CD14-positive monocyte (primary cell): ENCODE results near the gene AATK. TPM values are rescaled to one million over a fixed set of nuclear protein-coding genes. Genes with fewer than 3 reads are reported as not detected.
A peak's percentile ranks its signal among the peaks of the same experiment; 100 is the strongest.

Source experiments
- DNase-seq, 3 donors: peaks; one replicate each; pipeline ENCODE4 v3.0.0-alpha.2; 2011 to 2022
- H2AFZ ChIP-seq: 2 replicates; pipeline ENCODE4 v1.6.0; 2012; ENCODE audit warnings: mild to moderate bottlenecking, low read depth, low read length, inconsistent platforms; ENCODE audit not compliant: insufficient read depth, poor library complexity, severe bottlenecking
- H3K27ac ChIP-seq, 2 donors: 1 replicate in 1 of 2; 2 replicates in 1 of 2; pipeline ENCODE4 v1.5.1; 2012 to 2013; ENCODE audit warnings: low read length in 2 of 2, control low read depth in 1 of 2, inconsistent platforms in 1 of 2, low read depth in 1 of 2, mild to moderate bottlenecking in 1 of 2
- H3K27me3 ChIP-seq, 2 donors: one replicate each; pipeline versions ENCODE4 v1.6.0 to v1.6.1; 2011 to 2013; ENCODE audit warnings: low read length in 2 of 2; ENCODE audit not compliant: control insufficient read depth in 2 of 2, insufficient read depth in 2 of 2
- H3K36me3 ChIP-seq, 2 donors: replicated peaks in 1 of 2; 1 replicate in 1 of 2; 2 replicates in 1 of 2; pipeline versions ENCODE4 v1.5.1 to v1.6.1; 2012 to 2013; ENCODE audit warnings: low read length in 2 of 2, control low read depth in 1 of 2, inconsistent platforms in 1 of 2, mild to moderate bottlenecking in 1 of 2; ENCODE audit not compliant: insufficient read depth in 2 of 2, control insufficient read depth in 1 of 2
- H3K4me1 ChIP-seq, 2 donors: 1 replicate in 1 of 2; 2 replicates in 1 of 2; pipeline versions ENCODE4 v1.5.1 to v1.6.1; 2012 to 2013; ENCODE audit warnings: low read length in 2 of 2, control low read depth in 1 of 2, inconsistent platforms in 1 of 2, mild to moderate bottlenecking in 1 of 2, moderate library complexity in 1 of 2; ENCODE audit not compliant: insufficient read depth in 2 of 2, control insufficient read depth in 1 of 2
- H3K4me2 ChIP-seq: replicated peaks from 2 replicates; pipeline ENCODE3; 2012; ENCODE audit warnings: low read length, moderate library complexity, mild to moderate bottlenecking; ENCODE audit not compliant: poor library complexity, severe bottlenecking; ENCODE audit errors: extremely low read depth
- H3K4me3 ChIP-seq, 3 experiments: fragments of 200-600 bp in 1 of 3; sonication (generic) in 1 of 3; replicated peaks in 1 of 3; 1 replicate in 2 of 3; 2 replicates in 1 of 3; pipeline ENCODE4 v1.5.1; 2011 to 2013; ENCODE audit warnings: low read length in 3 of 3, mild to moderate bottlenecking in 3 of 3, control low read depth in 2 of 3, low read depth in 2 of 3, inconsistent platforms in 1 of 3, moderate library complexity in 1 of 3
- H3K79me2 ChIP-seq: 2 replicates; pipeline ENCODE4 v1.6.0; 2012; ENCODE audit warnings: mild to moderate bottlenecking, control low read depth, inconsistent platforms, low read length, moderate library complexity; ENCODE audit not compliant: insufficient read depth
- H3K9ac ChIP-seq: 2 replicates; pipeline ENCODE4 v1.6.0; 2017; ENCODE audit warnings: low read length, mild to moderate bottlenecking; ENCODE audit not compliant: insufficient read depth, poor library complexity, severe bottlenecking
- H3K9me3 ChIP-seq, 2 donors: replicated peaks in 1 of 2; 1 replicate in 1 of 2; 2 replicates in 1 of 2; pipeline versions ENCODE4 v1.5.1 to v1.6.1; 2012 to 2013; ENCODE audit warnings: low read length in 2 of 2, control low read depth in 1 of 2; ENCODE audit not compliant: control insufficient read depth in 1 of 2, insufficient read depth in 1 of 2
- H4K20me1 ChIP-seq: 2 replicates; pipeline ENCODE4 v1.6.0; 2012; ENCODE audit warnings: mild to moderate bottlenecking, low read length, control low read depth, moderate library complexity; ENCODE audit not compliant: insufficient read depth
- H3K27ac Mint-ChIP-seq, 7 donors: one replicate each; pipeline ENCODE4 v1.8.0; 2020; ENCODE audit warnings: mild to moderate bottlenecking in 7 of 7, mixed read lengths in 7 of 7, moderate library complexity in 6 of 7, inconsistent platforms in 2 of 7
- H3K27me3 Mint-ChIP-seq, 3 donors: one replicate each; pipeline ENCODE4 v1.8.0; 2021 to 2022; ENCODE audit warnings: low read depth in 3 of 3, mild to moderate bottlenecking in 3 of 3, mixed read lengths in 3 of 3, moderate library complexity in 3 of 3, inconsistent platforms in 1 of 3
- H3K36me3 Mint-ChIP-seq, 2 donors: one replicate each; pipeline ENCODE4 v1.8.0; 2020; ENCODE audit warnings: mixed read lengths in 2 of 2, inconsistent platforms in 1 of 2, mild to moderate bottlenecking in 1 of 2
- H3K4me1 Mint-ChIP-seq: one replicate; pipeline ENCODE4 v1.8.0; 2020; ENCODE audit warnings: mild to moderate bottlenecking, mixed read lengths
- H3K4me3 Mint-ChIP-seq, 2 donors: one replicate each; pipeline ENCODE4 v1.8.0; 2020; ENCODE audit warnings: mild to moderate bottlenecking in 2 of 2, mixed read lengths in 2 of 2, moderate library complexity in 1 of 2
- H3K9me3 Mint-ChIP-seq, 7 donors: one replicate each; pipeline ENCODE4 v1.8.0; 2020 to 2022; ENCODE audit warnings: mixed read lengths in 7 of 7, mild to moderate bottlenecking in 6 of 7, moderate library complexity in 6 of 7, inconsistent platforms in 2 of 7
- WGBS: methylation state at CpG from one replicate; pipeline ENCODE4 v1.1.5; 2013; ENCODE audit warnings: missing lambda C conversion rate; ENCODE audit not compliant: insufficient coverage; 5-methylcytosine and 5-hydroxymethylcytosine counted together
- intact Hi-C, 2 donors: fragments of 100-400 bp; cut with micrococcal nuclease; formaldehyde crosslinking; loops; one replicate each; pipeline versions ENCODE4 v1.15.0 to v1.15.1; 2023
- polyA plus RNA-seq, 3 donors: library from polyadenylated mRNA; depleted of rRNA in 1 of 3; unstranded in 2 of 3; stranded (reverse) in 1 of 3; fragments of 300-500 nt in 2 of 3; fragments of >200 nt in 1 of 3; fragmentation: Illumina TruSeq in 2 of 3; gene quantifications; 1 replicate in 2 of 3; 2 replicates in 1 of 3; pipeline ENCODE4 v1.2.3, GENCODE V29; 2012 to 2021
- TF ChIP-seq, protein P1 (sequence below): fragments of 200-600 bp; IDR thresholded peaks from one replicate; pipeline ENCODE4 v1.8.0; 2022; ENCODE audit warnings: antibody characterized with exemption, mild to moderate bottlenecking

AATK gene
- polyA plus RNA-seq, 3 donors = 0.93 to 15.3 (median 2.0) TPM

GRCh38 chr17:81101614-81102306 is 64.3 kb downstream of the AATK start:
- WGBS = 41% methylated on average over 33 of the region's 33 CpGs
- Histone ChIP-seq H3K79me2 (no peaks in the 10 kb centered on the region), H3K4me1 (peaks cover 16 to 21% of the 10 kb centered on the region in 2 donors), H3K36me3 (peaks cover 0 to 6% of the 10 kb centered on the region in 2 donors), H3K4me2 (no peak overlapping the region), H3K27me3 (no peaks in the 10 kb centered on the region), H3K9ac (no peak overlapping the region), H3K9me3 (no peaks in the 10 kb centered on the region), H4K20me1 (peaks cover 10% of the 10 kb centered on the region), H2AFZ (no peak overlapping the region), H3K27ac (no peak overlapping the region), H3K4me3 (no peak overlapping the region)
- DNase-seq = peak; percentile 83 to 89 (median 85)
- H3K36me3 Mint-ChIP-seq = peaks cover 0 to 3% of the 10 kb centered on the region in 2 donors
- peaks cover 10% of the 10 kb centered on the region for H3K4me1 Mint-ChIP-seq
- TF ChIP-seq, protein P1, sequence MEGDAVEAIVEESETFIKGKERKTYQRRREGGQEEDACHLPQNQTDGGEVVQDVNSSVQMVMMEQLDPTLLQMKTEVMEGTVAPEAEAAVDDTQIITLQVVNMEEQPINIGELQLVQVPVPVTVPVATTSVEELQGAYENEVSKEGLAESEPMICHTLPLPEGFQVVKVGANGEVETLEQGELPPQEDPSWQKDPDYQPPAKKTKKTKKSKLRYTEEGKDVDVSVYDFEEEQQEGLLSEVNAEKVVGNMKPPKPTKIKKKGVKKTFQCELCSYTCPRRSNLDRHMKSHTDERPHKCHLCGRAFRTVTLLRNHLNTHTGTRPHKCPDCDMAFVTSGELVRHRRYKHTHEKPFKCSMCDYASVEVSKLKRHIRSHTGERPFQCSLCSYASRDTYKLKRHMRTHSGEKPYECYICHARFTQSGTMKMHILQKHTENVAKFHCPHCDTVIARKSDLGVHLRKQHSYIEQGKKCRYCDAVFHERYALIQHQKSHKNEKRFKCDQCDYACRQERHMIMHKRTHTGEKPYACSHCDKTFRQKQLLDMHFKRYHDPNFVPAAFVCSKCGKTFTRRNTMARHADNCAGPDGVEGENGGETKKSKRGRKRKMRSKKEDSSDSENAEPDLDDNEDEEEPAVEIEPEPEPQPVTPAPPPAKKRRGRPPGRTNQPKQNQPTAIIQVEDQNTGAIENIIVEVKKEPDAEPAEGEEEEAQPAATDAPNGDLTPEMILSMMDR = peak; percentile 100
- H3K4me3 Mint-ChIP-seq = no peak overlapping the region
- intact Hi-C loops = loop anchor here (2.0 to 10.0 kb wide), 4 partner anchors 77 to 677 kb away; no protein-coding TSS in a partner anchor
- peaks cover under 1 to 5% (median 3%) of the 10 kb centered on the region in 3 donors for H3K27me3 Mint-ChIP-seq
- no peak overlapping the region for H3K27ac Mint-ChIP-seq
- no peaks in the 10 kb centered on the region for H3K9me3 Mint-ChIP-seq

- no peak overlapping the region for H3K9ac ChIP-seq
- no peak overlapping the region for H3K4me3 ChIP-seq
- peaks cover 0 to 6% of the 10 kb centered on the region in 2 donors for H3K36me3 ChIP-seq
- H3K27me3 Mint-ChIP-seq = peaks cover 3 to 7% (median 6%) of the 10 kb centered on the region in 3 donors
- no peak overlapping the region for H3K27ac ChIP-seq
- no peaks in the 10 kb centered on the region for H3K79me2 ChIP-seq
- no peaks in the 10 kb centered on the region for H3K27me3 ChIP-seq
- 90% methylated on average over 10 of the region's 10 CpGs for WGBS
- no peaks in the 10 kb centered on the region for H3K9me3 Mint-ChIP-seq
- H4K20me1 ChIP-seq = peaks cover 10% of the 10 kb centered on the region
- peak overlapping the region in 1 of 7 donors; percentile 73 for H3K27ac Mint-ChIP-seq
- intact Hi-C loops = loop anchor here (2.0 to 10.0 kb wide), 4 partner anchors 76 to 676 kb away; no protein-coding TSS in a partner anchor
- H3K4me1 Mint-ChIP-seq = peaks cover 19% of the 10 kb centered on the region
- no peak overlapping the region for H2AFZ ChIP-seq
- no peak for DNase-seq
- no peaks in the 10 kb centered on the region for H3K9me3 ChIP-seq
- H3K4me1 ChIP-seq = peaks cover 16 to 21% of the 10 kb centered on the region in 2 donors
- no peak overlapping the region for H3K4me3 Mint-ChIP-seq
- H3K4me2 ChIP-seq = no peak overlapping the region
- H3K36me3 Mint-ChIP-seq = peaks cover 0 to 6% of the 10 kb centered on the region in 2 donors
- TF ChIP-seq, protein P1 = no peak
These were observed 65.4 kb downstream of the AATK start for GRCh38 chr17:81100668-81101067.
